ENCODE results near the gene CASQ1. TPM values are rescaled to one million over a fixed set of nuclear protein-coding genes. Genes with fewer than 3 reads are reported as not detected.

The CASQ1 gene
- total and polyA plus RNA-seq, 2 of the 13 experiments (the other 11 are each of a cell fraction or from before 2014, with no cell fraction given), result 0.09 to 0.20 TPM

DNA sequence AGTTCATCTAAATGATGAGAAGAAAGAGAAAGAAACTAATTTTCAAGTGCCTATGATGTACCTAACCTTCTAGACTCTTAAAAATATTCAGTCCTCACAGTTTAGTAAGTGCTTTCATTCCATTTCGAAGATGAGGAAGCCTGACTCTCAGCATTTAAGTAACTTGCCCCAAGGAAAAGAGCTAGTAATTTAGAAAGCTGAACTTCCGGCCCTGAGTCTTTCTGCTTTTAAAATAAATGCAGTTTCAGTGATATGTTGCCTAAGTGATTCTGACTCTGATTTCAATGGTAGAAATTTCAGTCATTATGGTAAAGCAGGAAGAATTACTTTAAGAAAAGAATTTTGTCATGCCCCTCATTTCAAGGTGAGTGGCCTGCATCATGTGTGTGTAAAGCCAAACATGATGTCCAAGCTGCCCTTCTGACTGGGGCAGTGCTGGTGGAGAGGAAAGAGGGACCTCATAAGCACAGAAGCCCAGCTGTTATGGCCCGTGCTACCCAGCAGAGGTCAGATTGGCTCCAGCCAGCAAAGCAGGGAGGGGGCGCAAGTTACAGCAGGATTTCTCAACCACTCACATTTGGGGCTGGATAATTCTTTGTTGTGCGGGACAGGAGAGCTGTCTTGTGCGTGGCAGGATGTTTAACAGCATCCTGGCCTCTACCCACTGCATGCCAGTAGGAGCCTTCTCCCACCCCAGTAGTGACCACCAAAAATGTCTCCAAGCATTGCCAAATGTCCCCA lies 28.2 kb upstream of the CASQ1 start (continued):
- TF ChIP-seq ZNF20 (CRISPR knock-in tag; IDR thresholded peaks at IDR 0.05) (no peak), SOX5 (CRISPR knock-in tag; IDR thresholded peaks at IDR 0.05; ENCODE audit: borderline replicate concordance) (no peak), TBX3 (IDR thresholded peaks at IDR 0.05; ENCODE audit: borderline replicate concordance) (no peak), EEA1 (CRISPR knock-in tag; IDR thresholded peaks at IDR 0.05; ENCODE audit: borderline replicate concordance) (no peak), SP140L (CRISPR knock-in tag; IDR thresholded peaks at IDR 0.05; ENCODE audit: borderline replicate concordance) (no peak), CREB1 (IDR thresholded peaks at IDR 0.05) (no peak), CREB1 (CRISPR knock-in tag; IDR thresholded peaks at IDR 0.05) (no peak), TOPORS (CRISPR knock-in tag; IDR thresholded peaks at IDR 0.05) (no peak), HOXA5 (CRISPR knock-in tag; IDR thresholded peaks at IDR 0.05) (no peak), ZFP90 (CRISPR knock-in tag; IDR thresholded peaks at IDR 0.05; ENCODE audit: borderline replicate concordance) (no peak), SALL1 (CRISPR knock-in tag; IDR thresholded peaks at IDR 0.05) (0 out of 2 replicates have a peak, but pooled peaks have one; percentile 16), ZNF160 (CRISPR knock-in tag; IDR thresholded peaks at IDR 0.05) (no peak), SYNCRIP (IDR thresholded peaks at IDR 0.05; ENCODE audit: insufficient read depth, low read depth, low read length) (no peak), ZNF614 (CRISPR knock-in tag; IDR thresholded peaks at IDR 0.05; ENCODE audit: borderline replicate concordance) (no peak), DNMT3B (CRISPR knock-in tag; conservative IDR thresholded peaks at IDR 0.05) (no peak), RAD21 (CRISPR knock-in tag; IDR thresholded peaks at IDR 0.05) (peak; percentile 58), ZNF557 (CRISPR knock-in tag; IDR thresholded peaks at IDR 0.05) (no peak), ATRX (CRISPR knock-in tag; IDR thresholded peaks at IDR 0.05; ENCODE audit: borderline replicate concordance) (no peak), NBN (conservative IDR thresholded peaks at IDR 0.05) (no peak), NONO (IDR thresholded peaks at IDR 0.05) (no peak), NONO (CRISPR knock-in tag; conservative IDR thresholded peaks at IDR 0.05) (no peak), TEAD3 (CRISPR knock-in tag; optimal IDR thresholded peaks at IDR 0.05; ENCODE audit: borderline replicate concordance) (peak; percentile 26)
- TF ChIP-seq, protein P1, sequence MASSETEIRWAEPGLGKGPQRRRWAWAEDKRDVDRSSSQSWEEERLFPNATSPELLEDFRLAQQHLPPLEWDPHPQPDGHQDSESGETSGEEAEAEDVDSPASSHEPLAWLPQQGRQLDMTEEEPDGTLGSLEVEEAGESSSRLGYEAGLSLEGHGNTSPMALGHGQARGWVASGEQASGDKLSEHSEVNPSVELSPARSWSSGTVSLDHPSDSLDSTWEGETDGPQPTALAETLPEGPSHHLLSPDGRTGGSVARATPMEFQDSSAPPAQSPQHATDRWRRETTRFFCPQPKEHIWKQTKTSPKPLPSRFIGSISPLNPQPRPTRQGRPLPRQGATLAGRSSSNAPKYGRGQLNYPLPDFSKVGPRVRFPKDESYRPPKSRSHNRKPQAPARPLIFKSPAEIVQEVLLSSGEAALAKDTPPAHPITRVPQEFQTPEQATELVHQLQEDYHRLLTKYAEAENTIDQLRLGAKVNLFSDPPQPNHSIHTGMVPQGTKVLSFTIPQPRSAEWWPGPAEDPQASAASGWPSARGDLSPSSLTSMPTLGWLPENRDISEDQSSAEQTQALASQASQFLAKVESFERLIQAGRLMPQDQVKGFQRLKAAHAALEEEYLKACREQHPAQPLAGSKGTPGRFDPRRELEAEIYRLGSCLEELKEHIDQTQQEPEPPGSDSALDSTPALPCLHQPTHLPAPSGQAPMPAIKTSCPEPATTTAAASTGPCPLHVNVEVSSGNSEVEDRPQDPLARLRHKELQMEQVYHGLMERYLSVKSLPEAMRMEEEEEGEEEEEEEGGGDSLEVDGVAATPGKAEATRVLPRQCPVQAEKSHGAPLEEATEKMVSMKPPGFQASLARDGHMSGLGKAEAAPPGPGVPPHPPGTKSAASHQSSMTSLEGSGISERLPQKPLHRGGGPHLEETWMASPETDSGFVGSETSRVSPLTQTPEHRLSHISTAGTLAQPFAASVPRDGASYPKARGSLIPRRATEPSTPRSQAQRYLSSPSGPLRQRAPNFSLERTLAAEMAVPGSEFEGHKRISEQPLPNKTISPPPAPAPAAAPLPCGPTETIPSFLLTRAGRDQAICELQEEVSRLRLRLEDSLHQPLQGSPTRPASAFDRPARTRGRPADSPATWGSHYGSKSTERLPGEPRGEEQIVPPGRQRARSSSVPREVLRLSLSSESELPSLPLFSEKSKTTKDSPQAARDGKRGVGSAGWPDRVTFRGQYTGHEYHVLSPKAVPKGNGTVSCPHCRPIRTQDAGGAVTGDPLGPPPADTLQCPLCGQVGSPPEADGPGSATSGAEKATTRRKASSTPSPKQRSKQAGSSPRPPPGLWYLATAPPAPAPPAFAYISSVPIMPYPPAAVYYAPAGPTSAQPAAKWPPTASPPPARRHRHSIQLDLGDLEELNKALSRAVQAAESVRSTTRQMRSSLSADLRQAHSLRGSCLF (CRISPR knock-in tag; IDR thresholded peaks at IDR 0.05; ENCODE audit: borderline replicate concordance), result no peak
- TF ChIP-seq, protein P2, sequence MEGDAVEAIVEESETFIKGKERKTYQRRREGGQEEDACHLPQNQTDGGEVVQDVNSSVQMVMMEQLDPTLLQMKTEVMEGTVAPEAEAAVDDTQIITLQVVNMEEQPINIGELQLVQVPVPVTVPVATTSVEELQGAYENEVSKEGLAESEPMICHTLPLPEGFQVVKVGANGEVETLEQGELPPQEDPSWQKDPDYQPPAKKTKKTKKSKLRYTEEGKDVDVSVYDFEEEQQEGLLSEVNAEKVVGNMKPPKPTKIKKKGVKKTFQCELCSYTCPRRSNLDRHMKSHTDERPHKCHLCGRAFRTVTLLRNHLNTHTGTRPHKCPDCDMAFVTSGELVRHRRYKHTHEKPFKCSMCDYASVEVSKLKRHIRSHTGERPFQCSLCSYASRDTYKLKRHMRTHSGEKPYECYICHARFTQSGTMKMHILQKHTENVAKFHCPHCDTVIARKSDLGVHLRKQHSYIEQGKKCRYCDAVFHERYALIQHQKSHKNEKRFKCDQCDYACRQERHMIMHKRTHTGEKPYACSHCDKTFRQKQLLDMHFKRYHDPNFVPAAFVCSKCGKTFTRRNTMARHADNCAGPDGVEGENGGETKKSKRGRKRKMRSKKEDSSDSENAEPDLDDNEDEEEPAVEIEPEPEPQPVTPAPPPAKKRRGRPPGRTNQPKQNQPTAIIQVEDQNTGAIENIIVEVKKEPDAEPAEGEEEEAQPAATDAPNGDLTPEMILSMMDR (CRISPR knock-in tag; IDR thresholded peaks at IDR 0.05), result peak; percentile 74
- TF ChIP-seq, protein P3, sequence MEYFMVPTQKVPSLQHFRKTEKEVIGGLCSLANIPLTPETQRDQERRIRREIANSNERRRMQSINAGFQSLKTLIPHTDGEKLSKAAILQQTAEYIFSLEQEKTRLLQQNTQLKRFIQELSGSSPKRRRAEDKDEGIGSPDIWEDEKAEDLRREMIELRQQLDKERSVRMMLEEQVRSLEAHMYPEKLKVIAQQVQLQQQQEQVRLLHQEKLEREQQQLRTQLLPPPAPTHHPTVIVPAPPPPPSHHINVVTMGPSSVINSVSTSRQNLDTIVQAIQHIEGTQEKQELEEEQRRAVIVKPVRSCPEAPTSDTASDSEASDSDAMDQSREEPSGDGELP (IDR thresholded peaks at IDR 0.05; ENCODE audit: borderline replicate concordance, low read depth), result peak; percentile 12; the same call in 1 of the 2 replicates

All from HepG2 (cell line).